CD4-positive, alpha-beta T cell treated with Interleukin-6 for 4 hours (primary cell): ENCODE results near the gene LFNG.
"Not testable (repeated sequence)": the region's sequence is repeated elsewhere in the genome, so short reads cannot be mapped to it uniquely, and the experiment has no call there.

Source experiments
- DNase-seq: peaks from one replicate; pipeline ENCODE4 v3.0.0-alpha.2; 2020; ENCODE audit warnings: mixed read lengths

The LFNG gene

GRCh38 chr7:2553831-2554581, 34.4 kb downstream of the LFNG start:
- no peak for DNase-seq

- DNase-seq, result no peak
Observed at GRCh38 chr7:2554661-2555111, 35.1 kb downstream of the LFNG start.

GRCh38 chr7:2555121-2556052, 35.8 kb downstream of the LFNG start, which contains the start of gene BRAT1:
Gene BRAT1 (minus strand): TSS chr7:2555524. CDS start chr7:2554431, 1,093 bp downstream.
- peak; percentile 98 for DNase-seq

DNA sequence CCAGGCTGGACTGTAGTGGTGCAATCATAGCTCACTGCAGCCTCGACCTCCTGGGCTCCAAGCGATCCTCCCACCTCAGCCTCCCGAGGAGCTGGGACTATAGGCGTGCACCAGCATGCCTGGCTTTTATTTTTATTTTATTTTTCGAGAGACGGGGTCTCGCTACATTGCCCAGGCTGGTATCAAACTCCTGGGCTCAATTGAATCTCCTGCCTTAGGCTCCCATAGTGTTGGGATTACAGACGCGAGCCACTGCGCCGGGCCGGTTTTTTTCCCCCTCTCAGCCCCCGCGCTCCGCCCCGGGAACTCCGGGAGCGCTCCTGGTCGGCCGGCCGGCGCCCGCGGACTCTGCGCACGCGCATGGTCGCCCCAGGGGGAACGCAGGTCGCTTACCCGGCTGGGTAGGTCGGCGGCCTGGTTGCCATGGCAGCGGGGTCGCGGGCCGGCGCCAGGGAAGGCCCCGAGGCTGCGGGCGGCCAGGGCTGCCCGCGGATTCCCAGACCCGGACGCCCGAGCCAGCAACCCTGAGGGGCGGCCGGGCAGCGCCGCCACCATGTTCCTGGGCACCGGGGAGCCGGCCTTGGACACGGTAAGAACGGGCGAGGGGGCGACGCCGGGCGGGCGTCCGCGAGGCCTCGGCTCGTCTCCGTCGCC, 39.2 kb downstream of the LFNG start, which contains the start of gene IQCE:
TSS of gene IQCE (plus strand) at position 351 of the 654 bp plus-strand sequence. CDS start at position 554, 203 bp downstream.
- DNase-seq, result peak; percentile 93

DNA sequence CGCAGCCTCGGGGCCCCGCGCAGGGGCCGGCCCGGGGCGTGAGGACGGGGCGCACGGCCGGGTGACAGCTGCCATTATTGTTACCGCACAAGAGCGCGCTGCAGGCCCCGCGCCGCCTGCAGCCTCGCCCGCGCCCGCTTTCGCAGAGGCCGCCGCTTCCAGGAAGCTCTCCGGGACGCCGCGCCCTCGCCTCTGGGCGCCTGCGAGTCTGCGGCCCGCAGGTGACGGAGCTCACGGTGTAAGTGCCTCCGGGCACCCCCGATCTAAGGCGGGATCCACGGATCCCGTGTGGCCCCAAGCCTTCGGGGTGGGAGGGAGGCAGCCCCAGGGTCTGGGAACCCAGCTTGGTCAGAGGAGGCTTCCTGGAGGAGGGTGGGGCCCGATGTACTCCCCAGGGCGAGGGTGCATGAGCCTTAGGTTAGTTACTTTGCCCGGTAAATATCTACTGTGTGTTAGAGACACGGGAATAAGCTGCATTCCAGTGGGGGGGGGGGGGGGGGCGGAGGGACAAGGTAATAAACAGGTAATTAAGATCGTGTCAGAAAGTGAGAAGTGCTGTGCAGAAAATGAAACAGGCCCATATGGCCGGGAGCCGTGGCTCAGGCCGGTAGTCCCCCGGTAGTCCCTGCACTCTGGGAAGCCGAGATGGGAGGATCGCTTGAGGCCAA, 39.8 kb downstream of the LFNG start:
- peak; percentile 41 for DNase-seq

GRCh38 chr7:2563955-2564354, 44.4 kb downstream of the LFNG start:
- not testable (repeated sequence) for DNase-seq

- DNase-seq, result no peak
Observed at GRCh38 chr7:2564970-2565540, 45.5 kb downstream of the LFNG start.

- no peak for DNase-seq
Observed at GRCh38 chr7:2566348-2566889, 46.8 kb downstream of the LFNG start.

GRCh38 chr7:2566890-2567678, 47.5 kb downstream of the LFNG start:
- peak; percentile 43 for DNase-seq

DNA sequence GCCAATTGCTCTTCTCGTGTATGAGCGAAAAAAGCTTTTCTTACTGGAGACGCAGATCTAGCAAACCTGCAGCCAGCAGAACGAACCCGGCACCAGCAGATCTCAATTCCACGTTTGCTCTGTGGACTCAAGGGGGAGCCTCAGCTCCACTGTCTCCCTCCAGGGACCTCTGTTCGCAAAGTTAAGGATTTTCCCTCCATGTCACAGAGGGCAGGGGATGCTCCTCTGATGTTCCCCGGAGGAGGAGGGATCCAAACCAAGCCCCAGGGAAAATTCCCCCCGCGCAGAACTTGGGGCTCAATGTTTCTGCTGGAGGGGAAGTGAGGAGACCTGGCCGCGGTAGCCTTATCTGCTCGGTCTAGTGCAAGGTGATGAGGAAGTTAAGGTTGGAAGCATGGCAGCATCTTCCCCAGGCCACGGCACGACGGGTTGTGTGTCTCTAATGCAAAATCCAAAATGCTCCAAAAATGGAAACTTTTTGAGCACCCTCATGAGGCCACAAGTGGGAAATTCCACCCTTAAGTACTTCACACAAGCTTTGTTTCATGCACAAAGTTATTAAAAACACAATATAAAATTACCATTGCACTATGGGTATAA, 48.2 kb downstream of the LFNG start:
- DNase-seq, result peak; percentile 11

- no peak for DNase-seq
Observed at GRCh38 chr7:2568521-2569223, 49.1 kb downstream of the LFNG start.

DNA sequence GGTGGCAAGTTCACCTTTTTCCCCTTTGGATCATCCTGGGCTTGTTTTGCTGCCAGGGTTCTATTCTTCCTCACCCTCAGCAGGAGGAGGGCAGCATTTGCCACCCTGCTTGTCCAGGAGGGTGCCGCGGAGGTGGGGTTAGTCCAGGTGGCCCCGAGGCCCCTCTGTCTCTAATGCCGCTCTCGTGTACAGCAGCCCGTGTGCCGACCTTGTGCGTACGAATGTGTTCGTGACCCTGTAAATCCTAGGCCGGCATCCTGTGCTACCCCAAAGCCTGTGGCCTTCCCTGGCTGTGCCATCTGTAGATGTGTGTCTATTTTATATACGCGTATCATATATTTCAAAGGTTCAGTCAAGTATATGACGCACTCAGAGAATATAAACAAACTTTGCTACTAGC, 49.8 kb downstream of the LFNG start:
- no peak for DNase-seq

DNA sequence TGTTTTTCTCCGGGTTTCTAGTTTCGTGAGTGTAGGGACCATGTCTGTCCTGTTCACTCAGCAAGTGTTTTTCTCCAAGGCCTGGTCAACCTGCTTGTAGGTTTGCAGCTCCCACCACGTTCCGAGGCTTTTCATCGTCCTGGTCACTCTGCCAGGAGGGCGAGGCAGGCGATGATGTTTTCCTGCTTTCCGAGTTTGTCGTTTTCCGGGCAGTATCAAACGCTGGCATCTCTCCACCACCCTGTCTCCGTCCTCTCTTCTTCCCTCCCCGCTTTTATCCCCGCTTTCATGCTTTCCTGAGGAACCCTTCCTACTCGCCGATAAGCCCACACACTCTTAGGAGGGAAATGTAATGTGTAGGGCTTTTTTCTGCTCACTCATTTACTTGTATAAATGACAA, 50.4 kb downstream of the LFNG start:
- DNase-seq, result no peak

DNA sequence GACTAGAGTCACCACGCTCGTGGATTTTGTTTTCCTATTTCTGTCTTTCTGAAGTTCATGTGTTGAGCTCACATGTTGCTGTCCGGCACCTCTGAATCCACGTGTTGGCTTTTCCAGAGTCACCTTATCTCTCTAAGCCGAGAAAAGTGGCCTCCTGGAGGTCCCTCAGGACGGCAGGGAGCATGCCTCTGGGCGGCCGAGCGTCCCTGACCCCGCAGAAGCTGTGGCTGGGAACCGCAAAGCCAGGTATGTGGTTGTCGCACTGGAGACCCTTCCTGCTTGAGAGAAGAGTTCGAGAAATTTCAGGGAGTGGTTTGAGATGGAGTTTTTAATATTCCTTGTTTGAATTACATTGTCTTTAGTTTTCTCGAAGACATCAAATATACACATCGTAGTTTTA, 51.8 kb downstream of the LFNG start:
- DNase-seq, result no peak

- DNase-seq, result no peak
Observed at GRCh38 chr7:2572101-2572842, 52.7 kb downstream of the LFNG start.

DNA sequence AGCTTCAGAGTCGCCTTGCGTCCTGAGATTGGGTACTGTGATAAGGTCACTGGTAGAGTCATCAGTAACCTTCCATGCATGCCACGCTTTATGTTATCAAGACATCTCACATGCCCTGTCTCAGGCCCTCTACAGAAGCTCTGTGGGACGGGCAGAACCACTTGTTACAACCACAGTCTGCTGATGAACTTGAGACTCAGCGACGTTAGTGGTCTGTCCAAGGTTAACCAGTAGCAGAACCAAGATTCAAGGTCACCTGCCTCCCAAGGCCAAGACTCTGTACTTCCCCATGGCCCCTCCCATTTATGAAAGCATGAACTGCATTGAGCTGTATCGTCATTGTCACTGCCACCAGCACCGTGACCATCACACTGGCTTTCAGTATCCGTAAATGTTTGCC, 54.2 kb downstream of the LFNG start:
- no peak for DNase-seq

DNA sequence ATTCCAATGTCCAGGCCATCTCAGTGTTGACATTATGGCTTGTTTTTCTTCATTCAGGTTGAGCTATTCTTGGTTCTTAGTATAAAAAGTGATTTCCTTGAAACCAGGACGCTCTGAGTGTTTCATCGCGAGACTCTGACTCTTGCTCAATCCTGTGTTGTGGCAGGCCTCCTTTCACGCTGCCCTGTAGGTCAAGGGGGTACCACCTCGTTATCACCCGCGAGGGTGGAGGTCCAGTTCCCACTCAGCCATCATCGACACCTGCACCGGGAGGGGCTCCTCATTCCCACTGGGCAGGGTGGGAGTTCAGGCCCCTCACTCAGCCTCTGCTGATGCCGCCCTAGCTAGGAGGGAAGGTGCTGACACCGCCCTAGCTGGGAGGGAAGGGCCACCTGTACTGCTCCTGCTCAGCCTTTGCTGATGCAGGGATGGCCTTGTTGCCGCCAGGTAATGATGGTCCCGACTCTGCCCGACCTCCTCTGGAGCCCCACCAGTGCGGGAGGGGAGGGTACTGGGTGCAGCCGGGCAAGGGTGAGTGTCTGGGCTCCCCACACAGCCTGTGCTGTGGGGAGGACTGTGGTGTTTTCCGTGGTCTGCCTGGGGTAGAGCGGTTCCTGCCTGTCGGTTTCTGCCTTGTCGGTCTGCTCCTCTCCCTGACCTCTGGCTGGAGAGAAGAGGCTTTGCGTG, 55.6 kb downstream of the LFNG start:
- no peak for DNase-seq

- no peak for DNase-seq
Observed at GRCh38 chr7:2575733-2576340, 56.3 kb downstream of the LFNG start.
